B cell (primary cell): ENCODE measurements around the gene TBX1. TPM values are rescaled to one million over a fixed set of nuclear protein-coding genes. Genes with fewer than 3 reads are reported as not detected.

ENCODE experiments used
- ATAC-seq: fragments of 200-7000 bp; cut with Tn5 transposase; one replicate; pipeline ENCODE4 v1.10.0; 2021; ENCODE audit warnings: low read depth, mild to moderate bottlenecking, moderate number of reproducible peaks, moderate library complexity
- CTCF ChIA-PET: fragments of 350-600 bp; sonication (Branson Sonifier 250); formaldehyde crosslinking; loops from one replicate; lab custom pipeline; 2021; ENCODE audit warnings: antibody characterized with exemption, inconsistent platforms; lab: Charles Lee
- POLR2A ChIA-PET: fragments of 350-600 bp; sonication (Branson Sonifier 250); formaldehyde crosslinking; loops from one replicate; lab custom pipeline; 2021; ENCODE audit warnings: antibody characterized with exemption; lab: Charles Lee
- DNase-seq: peaks from one replicate; pipeline ENCODE4 v3.0.0; 2013
- H2AFZ ChIP-seq: 2 replicates; pipeline ENCODE4 v1.6.1; 2012; ENCODE audit warnings: mild to moderate bottlenecking, low read depth, low read length; ENCODE audit not compliant: insufficient read depth, poor library complexity, severe bottlenecking
- H3K27ac ChIP-seq, 2 donors: 1 replicate in 1 of 2; 2 replicates in 1 of 2; pipeline ENCODE4 v1.5.1; 2012 to 2013; ENCODE audit warnings: low read length in 2 of 2, mild to moderate bottlenecking in 2 of 2, moderate library complexity in 1 of 2
- H3K27me3 ChIP-seq, 4 experiments: fragments of 200-600 bp in 1 of 4; sonication (generic) in 1 of 4; replicated peaks in 1 of 4; 1 replicate in 2 of 4; 2 replicates in 2 of 4; pipeline versions ENCODE4 v1.6.1 to v1.7.0; 2013 to 2016; ENCODE audit warnings: low read length in 3 of 4, mild to moderate bottlenecking in 2 of 4, mixed read lengths in 1 of 4, moderate library complexity in 1 of 4; ENCODE audit not compliant: insufficient read depth in 4 of 4, control insufficient read depth in 3 of 4; ENCODE audit errors: control extremely low read depth in 1 of 4
- H3K36me3 ChIP-seq, 2 experiments: replicated peaks in 1 of 2; 1 replicate in 1 of 2; 2 replicates in 1 of 2; pipeline versions ENCODE4 v1.6.1 to v1.7.1; 2013; ENCODE audit warnings: low read length in 1 of 2; ENCODE audit not compliant: insufficient read depth in 2 of 2, control insufficient read depth in 1 of 2; ENCODE audit errors: control extremely low read depth in 1 of 2, extremely low read depth in 1 of 2
- H3K4me1 ChIP-seq, 2 donors: fragments of 200-600 bp in 1 of 2; sonication (generic) in 1 of 2; 1 replicate in 1 of 2; 2 replicates in 1 of 2; pipeline versions ENCODE4 v1.5.1 to v1.6.1; 2013 to 2017; ENCODE audit warnings: low read length in 2 of 2; ENCODE audit not compliant: control insufficient read depth in 2 of 2, insufficient read depth in 2 of 2
- H3K4me2 ChIP-seq: replicated peaks from 2 replicates; pipeline ENCODE3; 2012; ENCODE audit warnings: mild to moderate bottlenecking, low read depth, low read length; ENCODE audit not compliant: poor library complexity, severe bottlenecking
- H3K4me3 ChIP-seq, 5 experiments: fragments of 200-600 bp in 1 of 5; sonication (generic) in 1 of 5; 1 replicate in 3 of 5; 2 replicates in 2 of 5; pipeline versions ENCODE4 v1.5.1 to v1.7.0; 2011 to 2016; ENCODE audit warnings: low read length in 4 of 5, mild to moderate bottlenecking in 4 of 5, low read depth in 2 of 5, control low read depth in 1 of 5, moderate library complexity in 1 of 5; ENCODE audit not compliant: insufficient read depth in 1 of 5; ENCODE audit errors: control extremely low read depth in 1 of 5, extremely low read depth in 1 of 5
- H3K79me2 ChIP-seq: fragments of 200-600 bp; sonication (generic); one replicate; pipeline ENCODE4 v1.6.0; 2016; ENCODE audit warnings: low read length; ENCODE audit not compliant: control insufficient read depth, insufficient read depth
- H3K9ac ChIP-seq: fragments of 200-600 bp; sonication (generic); 2 replicates; pipeline ENCODE4 v1.6.1; 2017; ENCODE audit warnings: mild to moderate bottlenecking, low read length, moderate library complexity
- H3K9me3 ChIP-seq, 3 donors: one replicate each; pipeline versions ENCODE4 v1.6.1 to v1.7.1; 2013; ENCODE audit warnings: low read length in 2 of 3; ENCODE audit not compliant: control insufficient read depth in 2 of 3, insufficient read depth in 1 of 3; ENCODE audit errors: control extremely low read depth in 1 of 3
- H4K20me1 ChIP-seq: 2 replicates; pipeline ENCODE4 v1.6.0; 2012; ENCODE audit warnings: mild to moderate bottlenecking, low read length; ENCODE audit not compliant: insufficient read depth, control insufficient read depth, poor library complexity, severe bottlenecking
- H3K27ac Mint-ChIP-seq: one replicate; pipeline ENCODE4 v1.8.0; 2021; ENCODE audit warnings: mixed read lengths
- H3K27me3 Mint-ChIP-seq: one replicate; pipeline ENCODE4 v1.8.0; 2021; ENCODE audit warnings: mixed read lengths
- H3K4me1 Mint-ChIP-seq: one replicate; pipeline ENCODE4 v1.8.0; 2021; ENCODE audit warnings: mixed read lengths
- H3K4me3 Mint-ChIP-seq: one replicate; pipeline ENCODE4 v1.8.0; 2021; ENCODE audit warnings: mixed read lengths
- H3K9me3 Mint-ChIP-seq: one replicate; pipeline ENCODE4 v1.8.0; 2022; ENCODE audit warnings: mixed read lengths; ENCODE audit not compliant: insufficient read depth
- EZH2 ChIP-seq: IDR thresholded peaks from 2 replicates; pipeline ENCODE4 v1.6.1; 2012; ENCODE audit warnings: borderline replicate concordance, low read depth, mild to moderate bottlenecking, moderate library complexity, low read length; ENCODE audit not compliant: insufficient read depth, poor library complexity, severe bottlenecking
- WGBS: methylation state at CpG from one replicate; pipeline ENCODE4 v1.1.5; 2013; ENCODE audit warnings: missing lambda C conversion rate; ENCODE audit not compliant: insufficient coverage; 5-methylcytosine and 5-hydroxymethylcytosine counted together
- intact Hi-C: fragments of 100-400 bp; cut with micrococcal nuclease; formaldehyde crosslinking; loops from one replicate; pipeline ENCODE4 v1.10.0; 2022
- polyA plus RNA-seq: library from polyadenylated mRNA; depleted of rRNA; stranded (reverse); fragments of >200 nt; gene quantifications from 2 replicates; pipeline ENCODE4 v1.2.3, GENCODE V29; 2012
- total RNA-seq, 2 donors: library from RNA; stranded (reverse); fragments of 120-200 nt in 1 of 2; gene quantifications; 1 replicate in 1 of 2; 2 replicates in 1 of 2; pipeline versions ENCODE4 v1.2.3 to v1.2.4, GENCODE V29; 2013 to 2022
- TF ChIP-seq, protein P1 (sequence below): fragments of 200-600 bp; IDR thresholded peaks from one replicate; pipeline ENCODE4 v1.8.0; 2022; ENCODE audit warnings: antibody characterized with exemption, mild to moderate bottlenecking

The TBX1 gene
- total and polyA plus RNA-seq, 2 donors (not counting 1 experiment from before 2014, with no cell fraction given), result not detected

DNA sequence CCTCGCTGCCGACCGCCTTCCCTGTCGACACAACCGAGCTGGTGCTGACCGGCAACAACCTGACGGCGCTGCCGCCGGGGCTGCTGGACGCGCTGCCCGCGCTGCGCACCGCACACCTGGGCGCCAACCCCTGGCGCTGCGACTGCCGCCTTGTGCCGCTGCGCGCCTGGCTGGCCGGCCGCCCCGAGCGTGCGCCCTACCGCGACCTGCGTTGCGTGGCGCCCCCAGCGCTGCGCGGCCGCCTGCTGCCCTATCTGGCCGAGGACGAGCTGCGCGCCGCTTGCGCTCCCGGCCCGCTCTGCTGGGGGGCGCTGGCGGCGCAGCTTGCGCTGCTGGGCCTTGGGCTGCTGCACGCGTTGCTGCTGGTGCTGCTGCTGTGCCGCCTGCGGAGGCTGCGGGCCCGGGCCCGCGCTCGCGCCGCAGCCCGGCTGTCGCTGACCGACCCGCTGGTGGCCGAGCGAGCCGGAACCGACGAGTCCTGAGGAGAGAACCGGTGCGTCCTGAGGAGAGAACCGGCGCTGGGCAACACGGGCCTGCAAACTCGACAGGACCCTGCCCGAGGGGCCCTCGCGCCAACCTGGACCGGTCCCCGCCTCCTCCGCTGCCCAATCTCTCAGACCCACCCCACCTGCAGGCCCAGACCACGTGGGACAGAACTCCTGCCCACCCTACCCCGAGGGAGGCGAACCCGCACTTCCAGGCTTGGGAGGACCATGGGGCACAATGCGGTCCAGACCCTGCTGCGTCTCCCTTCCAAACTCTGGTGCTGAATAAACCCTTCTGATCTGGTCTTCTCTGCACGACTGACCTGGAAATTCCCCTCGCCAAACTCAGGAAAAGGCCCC lies 36.4 kb upstream of the TBX1 start:
- TF ChIP-seq EZH2, result no peak
- TF ChIP-seq, protein P1, sequence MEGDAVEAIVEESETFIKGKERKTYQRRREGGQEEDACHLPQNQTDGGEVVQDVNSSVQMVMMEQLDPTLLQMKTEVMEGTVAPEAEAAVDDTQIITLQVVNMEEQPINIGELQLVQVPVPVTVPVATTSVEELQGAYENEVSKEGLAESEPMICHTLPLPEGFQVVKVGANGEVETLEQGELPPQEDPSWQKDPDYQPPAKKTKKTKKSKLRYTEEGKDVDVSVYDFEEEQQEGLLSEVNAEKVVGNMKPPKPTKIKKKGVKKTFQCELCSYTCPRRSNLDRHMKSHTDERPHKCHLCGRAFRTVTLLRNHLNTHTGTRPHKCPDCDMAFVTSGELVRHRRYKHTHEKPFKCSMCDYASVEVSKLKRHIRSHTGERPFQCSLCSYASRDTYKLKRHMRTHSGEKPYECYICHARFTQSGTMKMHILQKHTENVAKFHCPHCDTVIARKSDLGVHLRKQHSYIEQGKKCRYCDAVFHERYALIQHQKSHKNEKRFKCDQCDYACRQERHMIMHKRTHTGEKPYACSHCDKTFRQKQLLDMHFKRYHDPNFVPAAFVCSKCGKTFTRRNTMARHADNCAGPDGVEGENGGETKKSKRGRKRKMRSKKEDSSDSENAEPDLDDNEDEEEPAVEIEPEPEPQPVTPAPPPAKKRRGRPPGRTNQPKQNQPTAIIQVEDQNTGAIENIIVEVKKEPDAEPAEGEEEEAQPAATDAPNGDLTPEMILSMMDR, result peak; percentile 9
- no peak overlapping the region for H3K9ac ChIP-seq
- H2AFZ ChIP-seq, result peak overlapping the region; percentile 38
- DNase-seq (peak; percentile 60), ATAC-seq (peak; percentile 28)
- peaks cover 0 to 14% (median 0%) of the 10 kb centered on the region in 3 donors for H3K9me3 ChIP-seq
- H4K20me1 ChIP-seq, result no peaks in the 10 kb centered on the region
- H3K4me1 Mint-ChIP-seq, result peaks cover 18% of the 10 kb centered on the region
- H3K27ac Mint-ChIP-seq, result no peak overlapping the region
- H3K4me3 Mint-ChIP-seq, result peak overlapping the region; percentile 70
- H3K27me3 Mint-ChIP-seq, result peaks cover 42% of the 10 kb centered on the region
- no peak overlapping the region for H3K27ac ChIP-seq
- H3K4me2 ChIP-seq, result peak overlapping the region; percentile 67
- peaks cover 9 to 19% of the 10 kb centered on the region in 2 donors for H3K4me1 ChIP-seq
- POLR2A ChIA-PET, result interaction anchor here (0.6 kb wide), 1 partner anchor 174 kb away, joined by 3 read pairs; no protein-coding TSS in a partner anchor
- H3K4me3 ChIP-seq, result peak overlapping the region in 3 of 5 experiments; percentile 15 to 36 (median 23)
- no peaks in the 10 kb centered on the region for H3K9me3 Mint-ChIP-seq
- H3K79me2 ChIP-seq, result no peaks in the 10 kb centered on the region
- no peaks in the 10 kb centered on the region for H3K36me3 ChIP-seq
- WGBS, result 8% methylated on average over 89 of the region's 89 CpGs
- intact Hi-C loops, result no loop called here
- CTCF ChIA-PET, result interaction anchor here (1.0 kb wide), 1 partner anchor 186 kb away, joined by 5 read pairs; no protein-coding TSS in a partner anchor
- peaks cover 0 to 46% (median 14%) of the 10 kb centered on the region in 4 experiments for H3K27me3 ChIP-seq
